ENCODE data around the gene ABCA3.
A peak's percentile ranks its signal among the peaks of the same experiment; 100 is the strongest.

ABCA3 gene

GRCh38 chr16:2238838-2239675 lies 101.5 kb downstream of the ABCA3 start:
- FAIRE-seq = no peak
- no peak for TF ChIP-seq POLR2A (IDR thresholded peaks at IDR 0.05; ENCODE audit: low read depth, low read length)
- TF ChIP-seq POU2F2 (IDR thresholded peaks at IDR 0.05; ENCODE audit: low read depth, low read length) = no peak
- no peak for TF ChIP-seq POLR2AphosphoS5 (IDR thresholded peaks at IDR 0.05; ENCODE audit: low read depth, low read length)
- no peak for DNase-seq (ENCODE audit: insufficient read length, low spot score)

GRCh38 chr16:2238150-2238837 lies 102.2 kb downstream of the ABCA3 start:
- DNase-seq (ENCODE audit: insufficient read length, low spot score) (no peak), FAIRE-seq (no peak)
- no peak for TF ChIP-seq POLR2A (IDR thresholded peaks at IDR 0.05; ENCODE audit: low read depth, low read length)

- no peak for TF ChIP-seq PAX5 (IDR thresholded peaks at IDR 0.05; ENCODE audit: insufficient read depth, low read length, severe bottlenecking)
- 0 out of 2 replicates have a peak, but pooled peaks have one; percentile 19 for TF ChIP-seq POLR2A (IDR thresholded peaks at IDR 0.05; ENCODE audit: low read depth, low read length)
- no peak for FAIRE-seq
- DNase-seq (ENCODE audit: insufficient read length, low spot score) = no peak
Measured at GRCh38 chr16:2237493-2238149, 102.9 kb downstream of the ABCA3 start.

GRCh38 chr16:2237102-2237482 lies 103.4 kb downstream of the ABCA3 start:
- no peak for DNase-seq (ENCODE audit: insufficient read length, low spot score)
- no peak for FAIRE-seq
- TF ChIP-seq PAX5 (IDR thresholded peaks at IDR 0.05; ENCODE audit: insufficient read depth, low read length, severe bottlenecking) (no peak), POLR2AphosphoS5 (IDR thresholded peaks at IDR 0.05; ENCODE audit: low read depth, low read length) (no peak), TAF1 (IDR thresholded peaks at IDR 0.05; ENCODE audit: low read depth, low read length) (no peak), POLR2A (IDR thresholded peaks at IDR 0.05; ENCODE audit: low read depth, low read length) (no peak), SPI1 (IDR thresholded peaks at IDR 0.05; ENCODE audit: low read depth, low read length) (no peak), POU2F2 (IDR thresholded peaks at IDR 0.05; ENCODE audit: low read depth, low read length) (no peak)

GRCh38 chr16:2236337-2237101 lies 104.0 kb downstream of the ABCA3 start, which contains the start of gene DNASE1L2:
Gene DNASE1L2 (plus strand): TSS chr16:2236444. CDS start chr16:2236817, 373 bp downstream.
- TF ChIP-seq SPI1 (IDR thresholded peaks at IDR 0.05; ENCODE audit: low read depth, low read length) (no peak), TAF1 (IDR thresholded peaks at IDR 0.05; ENCODE audit: low read depth, low read length) (no peak), POU2F2 (IDR thresholded peaks at IDR 0.05; ENCODE audit: low read depth, low read length) (no peak), POLR2A (IDR thresholded peaks at IDR 0.05; ENCODE audit: low read depth, low read length) (no peak), POLR2AphosphoS5 (IDR thresholded peaks at IDR 0.05; ENCODE audit: low read depth, low read length) (no peak; the same call in 1 of the 2 replicates), PAX5 (IDR thresholded peaks at IDR 0.05; ENCODE audit: insufficient read depth, low read length, severe bottlenecking) (no peak)
- DNase-seq (ENCODE audit: insufficient read length, low spot score) = peak; percentile 50
- FAIRE-seq = no peak

GRCh38 chr16:2235695-2236336 lies 104.7 kb downstream of the ABCA3 start:
- TF ChIP-seq POU2F2 (IDR thresholded peaks at IDR 0.05; ENCODE audit: low read depth, low read length) (no peak), POLR2A (IDR thresholded peaks at IDR 0.05; ENCODE audit: low read depth, low read length) (no peak), SPI1 (IDR thresholded peaks at IDR 0.05; ENCODE audit: low read depth, low read length) (no peak), POLR2AphosphoS5 (IDR thresholded peaks at IDR 0.05; ENCODE audit: low read depth, low read length) (peak; percentile 9; the same call in 1 of the 2 replicates), TAF1 (IDR thresholded peaks at IDR 0.05; ENCODE audit: low read depth, low read length) (no peak), PAX5 (IDR thresholded peaks at IDR 0.05; ENCODE audit: insufficient read depth, low read length, severe bottlenecking) (no peak)
- DNase-seq (ENCODE audit: insufficient read length, low spot score) (no peak), FAIRE-seq (no peak)

GRCh38 chr16:2235234-2235651 lies 105.3 kb downstream of the ABCA3 start:
- TF ChIP-seq POLR2AphosphoS5 (IDR thresholded peaks at IDR 0.05; ENCODE audit: low read depth, low read length) (0 out of 2 replicates have a peak, but pooled peaks have one; percentile 8), TAF1 (IDR thresholded peaks at IDR 0.05; ENCODE audit: low read depth, low read length) (no peak)
- no peak for FAIRE-seq
- no peak for DNase-seq (ENCODE audit: insufficient read length, low spot score)

GRCh38 chr16:2234813-2235170 lies 105.7 kb downstream of the ABCA3 start:
- TF ChIP-seq POU2F2 (IDR thresholded peaks at IDR 0.05; ENCODE audit: low read depth, low read length) (no peak), POLR2AphosphoS5 (IDR thresholded peaks at IDR 0.05; ENCODE audit: low read depth, low read length) (no peak), TAF1 (IDR thresholded peaks at IDR 0.05; ENCODE audit: low read depth, low read length) (no peak), PAX5 (IDR thresholded peaks at IDR 0.05; ENCODE audit: insufficient read depth, low read length, severe bottlenecking) (no peak), POLR2A (IDR thresholded peaks at IDR 0.05; ENCODE audit: low read depth, low read length) (no peak), SPI1 (IDR thresholded peaks at IDR 0.05; ENCODE audit: low read depth, low read length) (no peak)
- DNase-seq (ENCODE audit: insufficient read length, low spot score) = no peak
- FAIRE-seq = no peak

All from GM12891 (cell line).